GM10248 (cell line): ENCODE measurements around the gene ARHGAP15.
A peak's percentile ranks its signal among the peaks of the same experiment; 100 is the strongest.

ENCODE experiments used
- CTCF ChIA-PET: fragments of 300-600 bp; sonication (Branson Sonifier 250); formaldehyde crosslinking; extraction: SDS; loops from one replicate; lab custom pipeline; 2021; ENCODE audit warnings: antibody characterized with exemption; lab: Yijun Ruan, JAX
- POLR2A ChIA-PET: fragments of 350-650 bp; sonication (Branson Sonifier 250); formaldehyde crosslinking; extraction: SDS; loops from one replicate; lab custom pipeline; 2020; ENCODE audit warnings: antibody characterized with exemption; lab: Yijun Ruan, JAX
- DNase-seq: peaks from one replicate; pipeline ENCODE4 v3.0.0; 2012; ENCODE audit errors: extremely low spot score
- CTCF ChIP-seq: IDR thresholded peaks from 2 replicates; pipeline ENCODE4 v1.5.1; 2012; ENCODE audit warnings: mild to moderate bottlenecking, low read depth; ENCODE audit errors: extremely low read depth, missing control alignments, control extremely low read depth

ARHGAP15 gene

GRCh38 chr2:143255899-143256298 is 126.7 kb downstream of the ARHGAP15 start:
- no peak for DNase-seq
- CTCF ChIA-PET = interaction anchor here (1.9 to 3.9 kb wide), 2 partner anchors 93 to 221 kb away, joined by 7 to 22 read pairs; no protein-coding TSS in a partner anchor
- POLR2A ChIA-PET = no interaction called here
- no peak for TF ChIP-seq CTCF

GRCh38 chr2:143258126-143258892 is 129.1 kb downstream of the ARHGAP15 start:
- DNase-seq = no peak
- no peak for TF ChIP-seq CTCF
- ChIA-PET POLR2A (no interaction called here), CTCF (interaction anchor here (0.7 to 6.2 kb wide), 29 partner anchors 9 to 417 kb away, joined by 3 to 70 read pairs (median 6); partner anchors contain the start of gene ARHGAP15)

GRCh38 chr2:143259368-143259958 is 130.2 kb downstream of the ARHGAP15 start:
- CTCF ChIA-PET = interaction anchor here (0.6 to 6.2 kb wide), 40 partner anchors 9 to 418 kb away, joined by 3 to 70 read pairs (median 5); partner anchors contain the start of gene ARHGAP15
- TF ChIP-seq CTCF = peak; percentile 67
- DNase-seq = peak; percentile 13
- POLR2A ChIA-PET = no interaction called here

- CTCF ChIA-PET = interaction anchor here (0.9 to 6.2 kb wide), 8 partner anchors 17 to 227 kb away, joined by 3 to 70 read pairs (median 9); no protein-coding TSS in a partner anchor
- POLR2A ChIA-PET = no interaction called here
- no peak for TF ChIP-seq CTCF
- DNase-seq = peak; percentile 4
Measured at GRCh38 chr2:143261986-143262385, 132.8 kb downstream of the ARHGAP15 start.

GRCh38 chr2:143262389-143262788 is 133.2 kb downstream of the ARHGAP15 start:
- TF ChIP-seq CTCF = no peak
- ChIA-PET CTCF (interaction anchor here (0.9 to 6.2 kb wide), 8 partner anchors 17 to 228 kb away, joined by 3 to 70 read pairs (median 9); no protein-coding TSS in a partner anchor), POLR2A (no interaction called here)
- no peak for DNase-seq

GRCh38 chr2:143263066-143263625 is 133.9 kb downstream of the ARHGAP15 start:
- ChIA-PET POLR2A (no interaction called here), CTCF (interaction anchor here (0.8 to 1.9 kb wide), 2 partner anchors 16 to 152 kb away, joined by 3 to 8 read pairs; no protein-coding TSS in a partner anchor)
- TF ChIP-seq CTCF = no peak
- DNase-seq = no peak
